NT2/D1 (cell line): ENCODE measurements around the gene ADCY10.

Experiments used
- SUZ12 ChIP-seq: IDR thresholded peaks from 2 replicates; pipeline ENCODE4 v1.6.1; 2011; ENCODE audit not compliant: insufficient read length, insufficient read depth; ENCODE audit errors: extremely low read depth
- YY1 ChIP-seq: IDR thresholded peaks from 2 replicates; pipeline ENCODE4 v1.6.1; 2011; ENCODE audit not compliant: insufficient read length, insufficient read depth

DNA sequence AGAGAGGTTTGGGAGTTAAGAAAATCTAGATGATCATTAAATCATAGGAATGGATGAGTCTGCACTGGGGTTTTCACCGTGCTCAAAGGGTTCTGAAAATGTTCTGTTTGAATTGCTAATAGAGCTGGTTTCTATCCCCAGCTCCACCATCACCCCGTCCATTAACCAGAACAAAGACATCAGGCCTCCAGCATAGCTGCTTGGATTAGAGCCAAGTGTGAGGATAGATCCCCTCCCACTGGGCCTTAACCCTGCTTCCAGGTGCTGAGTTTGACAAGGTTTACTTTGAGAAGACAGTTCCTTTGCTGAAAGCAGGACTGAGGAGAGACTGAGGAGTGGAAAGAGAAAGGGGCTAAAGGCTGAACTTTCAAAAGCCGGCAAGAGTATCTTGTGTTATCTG lies 143.8 kb downstream of the ADCY10 start:
- TF ChIP-seq YY1 (no peak), SUZ12 (no peak)
